Caco-2 (cell line): ENCODE measurements around the gene C3AR1. TPM values are rescaled to one million over a fixed set of nuclear protein-coding genes. Genes with fewer than 3 reads are reported as not detected.

Experiments used
- BruUV-seq: library from RNA; stranded (reverse); fragments of 400-500 nt; replicated peaks from 2 replicates; lab custom pipeline; 2021; lab: Mats Ljungman, UMichigan
- CTCF ChIA-PET: fragments of 300-600 bp; sonication (Branson Sonifier 250); formaldehyde crosslinking; loops from one replicate; lab custom pipeline; 2022; ENCODE audit warnings: antibody characterized with exemption; lab: Charles Lee
- POLR2A ChIA-PET: fragments of 300-600 bp; sonication (Branson Sonifier 250); formaldehyde crosslinking; loops from one replicate; lab custom pipeline; 2022; ENCODE audit warnings: antibody characterized with exemption; lab: Charles Lee
- DNase-seq, 2 experiments: peaks; one replicate each; pipeline versions ENCODE4 v3.0.0 to v3.0.0-alpha.2; 2020 to 2022
- H3K27me3 ChIP-seq: replicated peaks from 2 replicates; pipeline ENCODE4 v1.6.0; 2011; ENCODE audit warnings: low read length; ENCODE audit not compliant: control insufficient read depth, insufficient read depth
- H3K36me3 ChIP-seq: 2 replicates; pipeline ENCODE4 v1.5.1; 2011; ENCODE audit warnings: low read length; ENCODE audit not compliant: control insufficient read depth, insufficient read depth
- H3K4me1 ChIP-seq: fragments of 250-450 bp; sonication (Bioruptor Pico); 2 replicates; pipeline ENCODE4 v1.5.1; 2020; ENCODE audit warnings: mild to moderate bottlenecking
- H3K4me3 ChIP-seq: 2 replicates; pipeline ENCODE4 v1.5.1; 2011; ENCODE audit warnings: low read depth, mild to moderate bottlenecking, control low read depth, low read length
- H3K9me3 ChIP-seq: fragments of 250-450 bp; sonication (Bioruptor Pico); 2 replicates; pipeline ENCODE4 v1.5.1; 2020; ENCODE audit warnings: mild to moderate bottlenecking, moderate library complexity
- H3K27ac Mint-ChIP-seq: one replicate; pipeline ENCODE4 v1.8.0; 2022; ENCODE audit warnings: mixed read lengths; ENCODE audit not compliant: unreplicated experiment
- H3K27me3 Mint-ChIP-seq: one replicate; pipeline ENCODE4 v1.8.0; 2022; ENCODE audit warnings: mixed read lengths; ENCODE audit not compliant: insufficient read depth, unreplicated experiment
- H3K36me3 Mint-ChIP-seq: one replicate; pipeline ENCODE4 v1.8.0; 2022; ENCODE audit warnings: mild to moderate bottlenecking, mixed read lengths; ENCODE audit not compliant: insufficient read depth, unreplicated experiment
- H3K4me1 Mint-ChIP-seq: one replicate; pipeline ENCODE4 v1.8.0; 2022; ENCODE audit warnings: low read depth, mixed read lengths; ENCODE audit not compliant: unreplicated experiment
- H3K4me3 Mint-ChIP-seq: one replicate; pipeline ENCODE4 v1.8.0; 2022; ENCODE audit warnings: mild to moderate bottlenecking, moderate library complexity, mixed read lengths; ENCODE audit not compliant: unreplicated experiment
- H3K9me3 Mint-ChIP-seq: one replicate; pipeline ENCODE4 v1.8.0; 2022; ENCODE audit warnings: mixed read lengths; ENCODE audit not compliant: unreplicated experiment
- CTCF ChIP-seq, 2 experiments: fragments of 200-600 bp in 1 of 2; IDR thresholded peaks; 1 replicate in 1 of 2; 2 replicates in 1 of 2; pipeline versions ENCODE4 v1.5.1 to v1.8.0; 2011 to 2022; ENCODE audit warnings: antibody characterized with exemption in 1 of 2, control low read depth in 1 of 2, inconsistent platforms in 1 of 2, low read depth in 1 of 2, low read length in 1 of 2, mild to moderate bottlenecking in 1 of 2, moderate library complexity in 1 of 2; ENCODE audit not compliant: insufficient read depth in 1 of 2, severe bottlenecking in 1 of 2, unreplicated experiment in 1 of 2
- intact Hi-C: fragments of 100-400 bp; cut with micrococcal nuclease; formaldehyde crosslinking; loops from one replicate; pipeline ENCODE4 v1.10.0; 2022; ENCODE audit not compliant: unreplicated experiment
- total RNA-seq: library from RNA; stranded (reverse); gene quantifications from 2 replicates; pipeline ENCODE4 v1.2.3, GENCODE V29; 2022

Gene C3AR1
- total RNA-seq, 1 experiment from 2014 or later = not detected

- Histone ChIP-seq H3K4me3 (no peak overlapping the region), H3K36me3 (no peaks in the 10 kb centered on the region), H3K27me3 (no peaks in the 10 kb centered on the region), H3K4me1 (no peaks in the 10 kb centered on the region), H3K9me3 (no peaks in the 10 kb centered on the region)
- no peak for TF ChIP-seq CTCF (IDR thresholded peaks at IDR 0.05; ENCODE audit: insufficient read depth in 1 of 2, low read depth in 1 of 2, low read length in 1 of 2, severe bottlenecking in 1 of 2, unreplicated experiment in 1 of 2)
- intact Hi-C loops = no loop called here
- Mint-ChIP-seq H3K4me1 (no peaks in the 10 kb centered on the region), H3K4me3 (no peak overlapping the region), H3K9me3 (no peaks in the 10 kb centered on the region), H3K36me3 (peaks cover under 1% of the 10 kb centered on the region), H3K27ac (no peak overlapping the region), H3K27me3 (no peaks in the 10 kb centered on the region)
- no TSS peak for BruUV-seq
- no peak for DNase-seq
- POLR2A ChIA-PET = no interaction called here
- CTCF ChIA-PET = interaction anchor here (0.7 kb wide), 1 partner anchor 12 kb away, joined by 3 read pairs; no protein-coding TSS in a partner anchor
Measured at GRCh38 chr12:8057839-8058238, 8.3 kb downstream of the C3AR1 start.

GRCh38 chr12:8057306-8057705 is 8.9 kb downstream of the C3AR1 start:
- no TSS peak for BruUV-seq
- Mint-ChIP-seq H3K36me3 (peaks cover 6% of the 10 kb centered on the region), H3K27me3 (no peaks in the 10 kb centered on the region), H3K9me3 (no peaks in the 10 kb centered on the region), H3K4me1 (no peaks in the 10 kb centered on the region), H3K4me3 (no peak overlapping the region), H3K27ac (no peak overlapping the region)
- no peaks in the 10 kb centered on the region for H3K27me3 ChIP-seq
- H3K4me3 ChIP-seq = no peak overlapping the region
- ChIA-PET POLR2A (interaction anchor here (0.5 kb wide), 1 partner anchor 67 kb away, joined by 4 read pairs; no protein-coding TSS in a partner anchor), CTCF (no interaction called here)
- intact Hi-C loops = no loop called here
- DNase-seq = no peak
- no peaks in the 10 kb centered on the region for H3K36me3 ChIP-seq
- no peaks in the 10 kb centered on the region for H3K4me1 ChIP-seq
- no peak for TF ChIP-seq CTCF (IDR thresholded peaks at IDR 0.05; ENCODE audit: insufficient read depth in 1 of 2, low read depth in 1 of 2, low read length in 1 of 2, severe bottlenecking in 1 of 2, unreplicated experiment in 1 of 2)
- H3K9me3 ChIP-seq = no peaks in the 10 kb centered on the region

GRCh38 chr12:8054816-8055215 is 11.3 kb downstream of the C3AR1 start:
- intact Hi-C loops = no loop called here
- H3K4me3 Mint-ChIP-seq = no peak overlapping the region
- DNase-seq = no peak
- Histone ChIP-seq H3K36me3 (no peaks in the 10 kb centered on the region), H3K9me3 (no peaks in the 10 kb centered on the region), H3K4me3 (no peak overlapping the region), H3K4me1 (no peaks in the 10 kb centered on the region), H3K27me3 (no peaks in the 10 kb centered on the region)
- no peak for TF ChIP-seq CTCF (IDR thresholded peaks at IDR 0.05; ENCODE audit: insufficient read depth in 1 of 2, low read depth in 1 of 2, low read length in 1 of 2, severe bottlenecking in 1 of 2, unreplicated experiment in 1 of 2)
- H3K9me3 Mint-ChIP-seq = no peaks in the 10 kb centered on the region
- no peaks in the 10 kb centered on the region for H3K27me3 Mint-ChIP-seq
- no TSS peak for BruUV-seq
- H3K36me3 Mint-ChIP-seq = peaks cover 13% of the 10 kb centered on the region
- ChIA-PET POLR2A (no interaction called here), CTCF (no interaction called here)
- no peak overlapping the region for H3K27ac Mint-ChIP-seq
- H3K4me1 Mint-ChIP-seq = no peaks in the 10 kb centered on the region
